Measurements from ENCODE around the gene CFAP100.

CFAP100 gene

GRCh38 chr3:126484662-126485061 lies 90.0 kb downstream of the CFAP100 start:
- TF ChIP-seq, protein P1, sequence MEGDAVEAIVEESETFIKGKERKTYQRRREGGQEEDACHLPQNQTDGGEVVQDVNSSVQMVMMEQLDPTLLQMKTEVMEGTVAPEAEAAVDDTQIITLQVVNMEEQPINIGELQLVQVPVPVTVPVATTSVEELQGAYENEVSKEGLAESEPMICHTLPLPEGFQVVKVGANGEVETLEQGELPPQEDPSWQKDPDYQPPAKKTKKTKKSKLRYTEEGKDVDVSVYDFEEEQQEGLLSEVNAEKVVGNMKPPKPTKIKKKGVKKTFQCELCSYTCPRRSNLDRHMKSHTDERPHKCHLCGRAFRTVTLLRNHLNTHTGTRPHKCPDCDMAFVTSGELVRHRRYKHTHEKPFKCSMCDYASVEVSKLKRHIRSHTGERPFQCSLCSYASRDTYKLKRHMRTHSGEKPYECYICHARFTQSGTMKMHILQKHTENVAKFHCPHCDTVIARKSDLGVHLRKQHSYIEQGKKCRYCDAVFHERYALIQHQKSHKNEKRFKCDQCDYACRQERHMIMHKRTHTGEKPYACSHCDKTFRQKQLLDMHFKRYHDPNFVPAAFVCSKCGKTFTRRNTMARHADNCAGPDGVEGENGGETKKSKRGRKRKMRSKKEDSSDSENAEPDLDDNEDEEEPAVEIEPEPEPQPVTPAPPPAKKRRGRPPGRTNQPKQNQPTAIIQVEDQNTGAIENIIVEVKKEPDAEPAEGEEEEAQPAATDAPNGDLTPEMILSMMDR (IDR thresholded peaks at IDR 0.05; ENCODE audit: low read length): no peak
- no peak for TF ChIP-seq EZH2phosphoT487 (IDR thresholded peaks at IDR 0.05; ENCODE audit: low read length)
- TF ChIP-seq EZH2 (optimal IDR thresholded peaks at IDR 0.05; ENCODE audit: low read depth, low read length): no peak
- Histone ChIP-seq H3K36me3 (replicated peaks; ENCODE audit: insufficient read depth, low read length) (no peaks in the 10 kb centered on the region), H3K9me2 (replicated peaks; ENCODE audit: insufficient read depth, low read length) (no peaks in the 10 kb centered on the region), H3K4me2 (ENCODE audit: low read depth, low read length) (no peak overlapping the region), H2AFZ (ENCODE audit: low read length) (no peak overlapping the region), H4K20me1 (ENCODE audit: insufficient read depth, low read length) (no peaks in the 10 kb centered on the region), H3K9ac (ENCODE audit: low read length) (no peak overlapping the region), H3K27ac (ENCODE audit: low read length) (no peak overlapping the region), H3K79me2 (ENCODE audit: low read length) (no peaks in the 10 kb centered on the region), H3K9me3 (replicated peaks; ENCODE audit: insufficient read depth, low read length) (no peaks in the 10 kb centered on the region), H3K4me3 (ENCODE audit: low read length) (no peak overlapping the region), H3K4me1 (ENCODE audit: low read length) (peaks cover 14% of the 10 kb centered on the region), H3K27me3 (replicated peaks; ENCODE audit: insufficient read depth, low read length) (no peaks in the 10 kb centered on the region), H3F3A (ENCODE audit: insufficient read depth, low read length) (no peaks in the 10 kb centered on the region)
- DNase-seq: no peak

GRCh38 chr3:126485176-126485897 lies 90.6 kb downstream of the CFAP100 start:
- TF ChIP-seq EZH2phosphoT487 (IDR thresholded peaks at IDR 0.05; ENCODE audit: low read length) (no peak), EZH2 (optimal IDR thresholded peaks at IDR 0.05; ENCODE audit: low read depth, low read length) (no peak)
- TF ChIP-seq, protein P1 (IDR thresholded peaks at IDR 0.05; ENCODE audit: low read length): no peak
- Histone ChIP-seq H3K9me3 (replicated peaks; ENCODE audit: insufficient read depth, low read length) (no peaks in the 10 kb centered on the region), H3K36me3 (replicated peaks; ENCODE audit: insufficient read depth, low read length) (no peaks in the 10 kb centered on the region), H3K27me3 (replicated peaks; ENCODE audit: insufficient read depth, low read length) (no peaks in the 10 kb centered on the region), H3K79me2 (ENCODE audit: low read length) (no peaks in the 10 kb centered on the region), H2AFZ (ENCODE audit: low read length) (no peak overlapping the region), H3K27ac (ENCODE audit: low read length) (no peak overlapping the region), H4K20me1 (ENCODE audit: insufficient read depth, low read length) (no peaks in the 10 kb centered on the region), H3K9me2 (replicated peaks; ENCODE audit: insufficient read depth, low read length) (no peaks in the 10 kb centered on the region), H3F3A (ENCODE audit: insufficient read depth, low read length) (no peaks in the 10 kb centered on the region), H3K4me2 (ENCODE audit: low read depth, low read length) (no peak overlapping the region), H3K9ac (ENCODE audit: low read length) (no peak overlapping the region), H3K4me3 (ENCODE audit: low read length) (no peak overlapping the region), H3K4me1 (ENCODE audit: low read length) (peaks cover 14% of the 10 kb centered on the region)
- DNase-seq: no peak

DNA sequence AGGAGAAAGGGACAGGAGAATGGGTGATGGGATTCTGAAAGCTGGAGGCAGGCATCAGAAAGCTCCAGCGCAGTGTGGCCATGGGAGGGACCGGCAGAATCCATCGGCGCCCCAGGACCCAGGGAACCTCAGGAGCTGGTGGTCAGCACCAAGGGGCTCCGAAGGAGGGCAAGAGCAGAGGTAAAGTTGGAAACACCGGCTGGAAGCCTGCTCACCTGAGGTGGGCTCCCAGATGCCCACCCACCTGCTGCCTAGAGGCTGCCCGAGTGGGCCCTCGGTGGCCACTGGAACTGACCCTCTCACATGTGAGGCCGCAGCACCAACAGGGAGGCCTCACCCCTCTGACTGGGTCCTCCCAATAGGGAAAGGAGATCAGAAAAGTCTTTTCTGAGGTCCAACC lies 91.2 kb downstream of the CFAP100 start:
- H3K4me1 ChIP-seq (ENCODE audit: low read length): peaks cover 14% of the 10 kb centered on the region
- H3K27me3 ChIP-seq (replicated peaks; ENCODE audit: insufficient read depth, low read length): no peaks in the 10 kb centered on the region
- H3K9me3 ChIP-seq (replicated peaks; ENCODE audit: insufficient read depth, low read length): no peaks in the 10 kb centered on the region
- H3K9me2 ChIP-seq (replicated peaks; ENCODE audit: insufficient read depth, low read length): no peaks in the 10 kb centered on the region
- H2AFZ ChIP-seq (ENCODE audit: low read length): no peak overlapping the region
- H3K4me2 ChIP-seq (ENCODE audit: low read depth, low read length): no peak overlapping the region
- no peak overlapping the region for H3K9ac ChIP-seq (ENCODE audit: low read length)
- H3K79me2 ChIP-seq (ENCODE audit: low read length): no peaks in the 10 kb centered on the region
- no peak for TF ChIP-seq EZH2 (optimal IDR thresholded peaks at IDR 0.05; ENCODE audit: low read depth, low read length)
- no peak overlapping the region for H3K27ac ChIP-seq (ENCODE audit: low read length)
- H3K4me3 ChIP-seq (ENCODE audit: low read length): no peak overlapping the region
- no peaks in the 10 kb centered on the region for H3K36me3 ChIP-seq (replicated peaks; ENCODE audit: insufficient read depth, low read length)
- H4K20me1 ChIP-seq (ENCODE audit: insufficient read depth, low read length): no peaks in the 10 kb centered on the region
- no peak for DNase-seq
- no peaks in the 10 kb centered on the region for H3F3A ChIP-seq (ENCODE audit: insufficient read depth, low read length)

Measured in MM.1S (cell line).